HG03457 (cell line): ENCODE measurements around the gene NT5DC4.

Experiments used
- ATAC-seq: cut with Tn5 transposase; IDR thresholded peaks from one replicate; pipeline ENCODE4 v1.9.1; 2021; ENCODE audit warnings: moderate number of reproducible peaks; ENCODE audit not compliant: unreplicated experiment

Gene NT5DC4

GRCh38 chr2:112720785-112721184, at the start of gene NT5DC4:
Gene NT5DC4 (plus strand): TSS chr2:112721020. CDS start chr2:112721080, 60 bp downstream.
- ATAC-seq = no peak

- ATAC-seq = no peak
These were observed 49.0 kb upstream of the NT5DC4 start for GRCh38 chr2:112671801-112672200.

- ATAC-seq = no peak
These were observed 47.8 kb upstream of the NT5DC4 start for GRCh38 chr2:112673008-112673407.

- no peak for ATAC-seq
These were observed 46.6 kb upstream of the NT5DC4 start for GRCh38 chr2:112674229-112674628.

GRCh38 chr2:112679484-112679883, 41.3 kb upstream of the NT5DC4 start:
- no peak for ATAC-seq

GRCh38 chr2:112680666-112681101, 40.1 kb upstream of the NT5DC4 start:
- ATAC-seq = no peak

GRCh38 chr2:112682101-112682500, 38.7 kb upstream of the NT5DC4 start:
- ATAC-seq = no peak

- no peak for ATAC-seq
These were observed 37.0 kb upstream of the NT5DC4 start for GRCh38 chr2:112683550-112684414.

- no peak for ATAC-seq
These were observed 36.4 kb upstream of the NT5DC4 start for GRCh38 chr2:112684415-112684775.

- no peak for ATAC-seq
These were observed 35.4 kb upstream of the NT5DC4 start for GRCh38 chr2:112685271-112685884.

GRCh38 chr2:112686348-112687217, 34.2 kb upstream of the NT5DC4 start:
- no peak for ATAC-seq

- no peak for ATAC-seq
These were observed 33.3 kb upstream of the NT5DC4 start for GRCh38 chr2:112687522-112687921.

- ATAC-seq = no peak
These were observed 32.5 kb upstream of the NT5DC4 start for GRCh38 chr2:112688086-112688880.

- ATAC-seq = no peak
These were observed 29.9 kb upstream of the NT5DC4 start for GRCh38 chr2:112690853-112691401.

GRCh38 chr2:112691881-112692281, 28.9 kb upstream of the NT5DC4 start:
- no peak for ATAC-seq

- peak; percentile 63 for ATAC-seq
These were observed 28.3 kb upstream of the NT5DC4 start for GRCh38 chr2:112692495-112692911.

GRCh38 chr2:112692918-112693317, 27.9 kb upstream of the NT5DC4 start:
- peak; percentile 4 for ATAC-seq

- ATAC-seq = no peak
These were observed 27.2 kb upstream of the NT5DC4 start for GRCh38 chr2:112693596-112693995.

GRCh38 chr2:112694182-112694581, 26.6 kb upstream of the NT5DC4 start:
- ATAC-seq = no peak

GRCh38 chr2:112698834-112699515, 21.8 kb upstream of the NT5DC4 start:
- ATAC-seq = no peak
